Measurements from ENCODE around the gene PRRT4.
A peak's percentile ranks its signal among the peaks of the same experiment; 100 is the strongest.

Gene PRRT4

GRCh38 chr7:128361411-128362379, at the start of gene PRRT4:
Gene PRRT4, minus strand, starts transcription at chr7:128361690.
- peak; percentile 91 for DNase-seq (ENCODE audit: low spot score)

DNA sequence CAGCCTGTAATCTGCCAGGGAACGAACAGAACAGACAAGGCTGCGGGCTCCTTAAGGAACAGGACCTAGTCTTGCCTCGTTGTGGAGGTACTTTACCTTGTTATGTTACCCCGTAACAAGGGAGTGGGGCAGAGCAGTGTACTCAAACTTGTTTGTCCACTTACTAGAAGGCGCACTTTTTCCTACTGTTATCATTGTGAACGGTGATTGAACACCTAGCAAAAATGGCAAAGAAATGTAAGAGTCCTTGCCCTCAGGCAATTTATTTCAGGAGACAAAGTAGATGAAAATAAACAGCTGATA, 48.9 kb upstream of the PRRT4 start:
- DNase-seq (ENCODE audit: low spot score) = no peak

DNA sequence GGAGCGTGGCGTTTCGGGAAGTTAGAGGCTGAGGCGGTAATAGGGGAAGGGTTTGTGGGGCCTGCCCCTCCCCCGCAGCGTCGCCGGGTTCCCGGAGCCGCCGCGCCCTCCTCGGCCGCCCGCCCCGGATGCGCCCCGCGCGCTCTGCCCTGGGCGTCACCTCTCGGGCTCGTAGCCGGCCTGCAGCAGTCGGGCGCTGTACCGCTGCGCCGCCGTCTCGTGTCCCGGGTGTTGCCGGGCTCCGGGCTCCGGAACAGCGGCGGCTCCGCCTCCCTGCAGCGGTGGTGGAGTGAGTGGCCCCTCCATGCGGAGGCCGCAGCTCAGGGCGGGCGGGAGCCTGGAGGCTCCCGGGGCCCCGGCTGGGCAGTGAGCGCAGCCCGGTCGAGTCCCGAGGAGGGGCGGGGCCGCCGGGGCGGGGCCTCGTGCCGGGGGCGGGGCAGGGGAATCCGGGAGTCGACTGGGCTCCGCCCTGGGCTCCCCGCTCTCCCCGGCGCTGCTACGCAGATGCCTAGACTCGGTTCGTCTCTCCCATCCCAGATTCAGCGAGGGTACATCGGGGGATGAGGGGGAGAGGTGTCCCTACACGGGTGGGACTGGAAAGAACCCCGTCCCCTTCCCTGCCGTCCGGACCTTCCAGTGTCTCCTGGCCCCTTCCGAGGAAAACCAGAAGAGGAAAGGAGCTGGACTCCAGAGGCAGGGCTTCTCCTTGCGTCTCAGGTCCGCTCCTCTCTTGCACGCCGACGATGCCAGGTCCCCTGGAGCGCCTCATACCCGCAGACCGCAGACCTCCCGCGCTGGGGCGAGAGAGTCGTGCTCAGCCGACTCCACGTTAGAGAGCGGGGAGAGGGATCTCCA, 48.3 kb upstream of the PRRT4 start, which contains the start of gene IMPDH1:
Gene IMPDH1, minus strand, starts transcription at position 387 of the 855 bp plus-strand sequence. Its CDS starts 81 bp downstream, at position 306.
- DNase-seq (ENCODE audit: low spot score) = peak; percentile 95

DNA sequence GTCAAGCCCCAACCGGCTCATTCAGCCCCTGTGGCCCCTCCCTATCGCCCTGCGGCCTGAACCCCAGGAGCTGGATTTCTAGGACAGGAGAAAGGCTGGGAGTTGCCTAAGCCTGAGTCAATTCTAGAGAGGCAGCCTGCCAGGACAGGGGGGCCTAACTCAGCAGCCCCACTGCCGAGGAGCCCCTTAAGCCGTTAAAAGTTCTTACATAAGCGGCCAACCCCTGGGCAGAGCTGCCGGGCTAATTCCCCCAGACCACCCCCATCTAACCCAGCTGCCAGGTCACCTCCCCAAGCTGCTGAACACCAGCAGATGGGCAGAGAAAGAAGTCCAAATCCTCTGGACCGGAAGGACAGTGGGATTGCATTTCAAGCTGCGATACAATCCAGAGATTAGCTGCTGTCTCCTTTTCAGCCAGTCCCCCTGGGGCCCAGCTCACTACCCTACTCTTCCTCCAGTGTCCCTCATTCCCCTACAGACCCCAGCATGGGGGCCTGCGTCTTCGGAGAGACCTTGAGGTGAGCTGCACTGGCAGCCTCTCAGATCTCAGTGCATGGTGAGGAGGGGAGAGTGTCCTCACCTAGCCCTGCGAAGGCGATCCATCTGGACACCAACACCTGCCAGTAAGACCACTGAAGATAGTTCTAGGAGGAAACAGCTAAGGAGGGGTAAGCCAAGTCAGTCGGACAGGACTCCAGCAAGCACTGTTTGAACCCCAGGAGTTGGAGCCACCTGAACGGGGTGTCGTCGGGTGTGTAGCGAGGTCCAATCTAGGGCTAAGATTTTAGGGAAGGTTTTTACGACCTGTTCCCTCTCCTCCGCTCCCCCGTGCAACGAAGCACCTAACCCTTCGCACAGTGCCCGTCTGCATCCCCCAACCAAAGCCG, 47.5 kb upstream of the PRRT4 start:
- peak; percentile 84 for DNase-seq (ENCODE audit: low spot score)

- peak; percentile 56 for DNase-seq (ENCODE audit: low spot score)
These were observed 46.5 kb upstream of the PRRT4 start for GRCh38 chr7:128407751-128408708.

GRCh38 chr7:128407233-128407589, 45.7 kb upstream of the PRRT4 start:
- DNase-seq (ENCODE audit: low spot score) = no peak

DNA sequence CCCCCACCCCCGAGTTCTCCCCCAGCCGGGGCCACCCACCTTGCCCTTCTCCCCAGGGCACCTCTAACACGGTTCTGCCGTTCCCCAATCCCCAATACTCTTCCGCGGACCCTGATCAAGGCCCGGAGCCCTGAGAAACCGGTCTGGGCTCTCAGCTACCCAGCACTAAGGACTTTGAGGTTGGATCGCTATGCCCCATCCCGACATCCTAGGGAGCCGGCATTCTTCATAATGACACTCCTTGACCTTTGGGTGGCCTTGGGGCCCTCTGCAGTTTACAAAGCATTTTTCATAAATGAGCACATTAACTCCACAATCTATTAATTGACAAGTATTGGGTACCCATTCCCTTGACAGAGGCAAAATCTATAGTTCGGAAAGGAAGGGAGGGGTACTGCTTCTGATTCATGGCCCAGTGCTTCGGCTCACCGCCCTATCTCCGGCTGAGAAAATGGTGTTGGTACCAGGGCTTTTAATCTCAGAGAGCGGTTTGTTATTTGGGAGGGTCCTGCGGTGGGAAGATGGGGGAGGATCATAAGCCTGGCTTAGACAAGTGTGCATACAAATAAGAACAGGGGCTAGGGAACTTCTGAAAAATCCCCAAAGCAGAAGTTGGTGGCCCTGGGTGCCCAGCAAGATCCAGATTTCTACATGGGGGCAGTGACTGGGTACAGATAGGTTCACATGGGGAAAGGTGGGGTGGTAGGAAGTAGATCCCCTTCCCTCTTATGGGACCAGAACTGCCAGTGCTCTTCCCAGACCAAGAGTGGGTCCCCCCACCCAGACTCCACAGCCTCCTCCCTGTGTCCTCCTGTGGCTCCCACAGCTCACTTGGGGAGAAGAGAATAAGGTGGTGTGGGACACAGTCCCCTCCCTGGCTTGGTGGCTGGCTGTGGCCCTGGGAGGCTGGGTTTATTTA, 45.1 kb upstream of the PRRT4 start:
- DNase-seq (ENCODE audit: low spot score) = no peak

GRCh38 chr7:128405471-128406313, 44.2 kb upstream of the PRRT4 start:
- DNase-seq (ENCODE audit: low spot score) = peak; percentile 88

DNA sequence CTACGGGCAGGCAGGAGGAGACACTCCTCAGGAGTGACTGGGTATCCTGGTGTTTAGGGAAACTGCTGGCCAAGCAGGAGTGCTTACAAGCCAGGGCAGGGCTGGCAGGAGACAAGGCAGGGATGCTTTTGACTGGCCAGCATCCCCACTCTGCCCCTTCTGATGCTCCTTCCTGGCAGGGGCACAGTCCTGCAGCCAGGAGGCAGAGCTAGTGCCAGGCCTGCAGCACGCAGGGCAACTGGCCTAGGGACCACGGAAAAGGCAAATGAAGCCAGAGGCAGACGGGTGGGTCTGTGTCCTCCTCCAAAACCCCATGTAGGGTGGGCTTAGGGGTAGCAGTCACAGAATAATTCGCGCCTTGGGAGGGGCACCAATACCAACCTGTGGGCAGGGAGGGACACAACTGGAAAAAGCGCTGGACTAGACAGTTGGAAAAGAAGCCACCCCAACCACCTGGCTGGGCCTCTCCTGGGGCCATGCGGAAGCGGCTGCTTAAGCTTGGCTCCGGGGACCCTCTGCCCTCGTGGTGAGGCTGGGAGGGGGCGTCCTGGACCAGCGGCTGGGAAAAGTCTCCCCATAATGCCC, 43.5 kb upstream of the PRRT4 start:
- no peak for DNase-seq (ENCODE audit: low spot score)

DNA sequence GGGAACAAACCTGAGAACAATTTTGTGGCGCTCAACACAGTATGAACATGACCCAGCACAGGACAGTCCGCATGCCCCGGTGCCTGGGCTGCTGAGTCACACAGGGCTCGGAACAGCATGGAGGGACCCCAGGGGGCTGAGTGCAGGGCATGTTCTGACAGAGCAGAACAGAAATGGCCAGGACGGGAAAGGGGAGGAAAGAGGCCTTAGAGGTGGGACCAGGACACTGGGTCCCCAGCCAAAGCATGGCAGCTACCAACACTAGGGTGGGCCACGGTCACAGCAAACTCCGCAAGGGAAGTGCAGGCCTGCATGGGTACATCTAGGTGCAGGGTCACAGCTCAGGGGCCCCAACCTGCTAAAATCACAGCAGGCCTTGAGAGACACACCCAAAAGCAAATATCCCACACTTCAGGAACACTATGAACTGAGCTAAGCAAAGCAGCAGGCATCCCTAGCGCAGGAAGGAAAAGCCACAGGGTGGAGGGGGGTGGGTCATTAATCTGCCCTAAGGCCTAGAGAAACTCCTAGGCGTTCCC, 42.7 kb upstream of the PRRT4 start:
- no peak for DNase-seq (ENCODE audit: low spot score)

DNA sequence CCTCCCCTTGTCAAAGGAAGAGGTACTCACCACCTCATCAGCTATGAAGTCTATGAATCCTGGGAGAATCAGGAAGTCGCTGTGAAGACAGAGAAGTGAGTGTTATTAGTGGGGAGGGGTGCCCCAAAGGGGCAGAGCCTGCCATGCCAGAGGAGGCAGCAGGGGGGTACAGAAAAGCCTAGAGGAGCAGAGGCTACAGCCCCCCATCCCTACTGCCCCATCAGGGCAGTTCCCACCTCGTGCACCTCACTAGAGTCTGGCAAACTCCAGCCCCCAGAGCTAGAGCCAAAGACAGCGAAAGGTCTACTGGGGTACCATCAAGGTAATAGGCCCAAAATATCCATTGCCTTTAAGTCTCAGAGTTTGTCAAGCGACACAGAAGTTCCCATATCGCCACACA, 42.2 kb upstream of the PRRT4 start:
- no peak for DNase-seq (ENCODE audit: low spot score)

DNA sequence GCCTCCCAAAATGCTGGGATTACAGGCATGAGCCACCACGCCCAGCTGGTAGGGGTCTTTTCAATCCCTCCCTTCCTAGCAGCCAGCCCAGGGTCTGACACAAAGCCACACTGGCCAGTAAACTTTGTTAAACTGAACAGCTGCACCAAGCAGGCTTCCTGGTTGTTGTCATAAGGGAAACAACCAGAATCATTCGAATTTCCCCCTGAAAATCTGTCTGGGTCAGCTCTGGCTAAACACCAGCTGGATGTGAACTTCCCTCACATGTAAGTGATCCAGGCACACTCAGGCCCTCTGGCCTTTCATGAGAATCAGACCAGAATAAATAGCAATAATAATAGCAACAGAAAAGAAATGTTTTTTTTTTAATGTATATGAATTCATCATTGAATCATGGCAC, 40.9 kb upstream of the PRRT4 start:
- DNase-seq (ENCODE audit: low spot score) = no peak

DNA sequence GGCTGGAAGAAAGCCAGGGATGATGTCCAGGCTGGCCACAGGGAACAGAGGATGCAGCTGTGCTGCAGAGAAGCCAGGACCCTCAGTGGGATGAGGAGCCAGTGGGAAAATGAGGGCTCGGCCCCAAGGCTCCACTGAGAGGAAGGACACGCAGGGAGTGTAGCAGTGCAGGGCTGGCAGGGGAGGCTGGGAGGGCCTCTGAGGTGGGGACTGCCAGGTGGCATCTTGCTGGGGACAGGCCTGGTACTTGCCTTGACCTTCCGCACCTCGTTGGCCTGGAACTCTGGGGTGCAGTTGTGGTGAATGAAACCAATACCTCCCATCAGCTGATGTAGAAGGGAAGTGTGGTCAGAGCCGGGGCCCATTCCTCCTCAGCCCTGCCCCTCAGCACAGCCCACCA, 39.1 kb upstream of the PRRT4 start:
- no peak for DNase-seq (ENCODE audit: low spot score)

DNA sequence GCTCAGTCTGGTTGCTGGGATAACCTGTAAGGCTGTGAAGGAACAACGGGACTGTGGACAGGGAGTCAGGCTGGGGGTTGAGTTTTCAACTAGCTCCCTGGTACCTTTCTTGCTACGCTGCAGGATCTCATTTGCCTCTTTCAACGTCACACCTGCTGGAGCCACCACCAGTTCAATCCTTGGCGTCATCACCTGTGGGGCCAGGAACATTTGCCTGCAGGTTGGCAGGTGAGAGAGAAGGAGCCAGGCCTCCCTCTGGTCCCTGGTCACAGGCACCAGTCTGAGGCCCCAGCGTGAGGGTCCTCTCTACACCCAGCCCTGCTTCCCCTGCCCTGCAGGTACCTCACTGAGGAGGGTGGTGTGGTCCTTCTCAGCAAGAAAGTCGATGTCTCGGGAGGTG, 38.5 kb upstream of the PRRT4 start:
- DNase-seq (ENCODE audit: low spot score) = no peak

- DNase-seq (ENCODE audit: low spot score) = peak; percentile 34
These were observed 37.3 kb upstream of the PRRT4 start for GRCh38 chr7:128398841-128399135.

DNA sequence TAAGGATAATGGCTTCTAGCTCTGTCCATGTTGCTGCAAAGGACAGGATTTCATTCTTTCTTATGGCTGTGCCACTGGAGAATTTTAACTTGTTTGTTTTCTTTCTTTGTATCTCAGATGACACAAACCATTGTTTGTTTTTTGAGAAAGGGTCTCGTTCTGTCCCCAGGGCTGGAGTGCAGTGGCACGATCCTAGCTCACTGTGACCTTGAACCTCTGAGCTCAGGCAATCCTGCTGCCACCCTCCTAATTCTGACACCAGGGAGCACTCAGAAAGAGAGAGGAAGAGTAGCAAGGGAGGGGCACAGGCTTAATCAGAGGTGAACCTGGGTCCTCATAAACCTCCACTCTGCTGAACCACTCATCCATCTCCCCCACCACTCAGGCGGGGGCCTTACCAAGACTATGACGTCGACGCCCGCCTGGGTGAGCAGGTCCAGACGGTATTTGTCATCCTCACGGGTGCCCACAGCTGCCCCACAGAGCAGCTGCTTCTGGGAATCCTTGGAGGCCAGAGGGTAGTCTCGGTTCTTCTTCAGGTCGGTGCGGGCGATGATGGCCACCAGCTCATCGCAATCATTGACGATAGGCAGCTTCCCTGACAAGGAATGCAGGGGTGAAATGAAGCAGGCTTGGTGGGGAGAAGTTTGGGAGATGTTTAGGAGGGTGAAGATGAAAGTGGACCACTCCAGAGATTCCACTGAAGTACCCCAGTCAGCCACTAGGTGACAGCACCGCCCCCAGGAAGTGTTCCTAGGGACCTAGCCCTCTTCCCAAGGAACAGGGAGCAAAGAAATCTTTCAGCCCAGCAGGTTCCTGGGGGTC, 36.7 kb upstream of the PRRT4 start:
- peak; percentile 81 for DNase-seq (ENCODE audit: low spot score)

GRCh38 chr7:128396357-128396756, 34.9 kb upstream of the PRRT4 start:
- DNase-seq (ENCODE audit: low spot score) = no peak

Measured in D341Med (cell line).